ENCODE data around the gene TMEM51.

Gene TMEM51

GRCh38 chr1:15179485-15179883 is 25.9 kb downstream of the TMEM51 start:
- no peak for DNase-seq

- DNase-seq = no peak
Measured at GRCh38 chr1:15180189-15180588, 26.6 kb downstream of the TMEM51 start.

- no peak for DNase-seq
Measured at GRCh38 chr1:15180945-15181523, 27.5 kb downstream of the TMEM51 start.

- no peak for DNase-seq
Measured at GRCh38 chr1:15181564-15181963, 28.0 kb downstream of the TMEM51 start.

- DNase-seq = no peak
Measured at GRCh38 chr1:15184436-15185241, 31.1 kb downstream of the TMEM51 start.

GRCh38 chr1:15185617-15186016 is 32.1 kb downstream of the TMEM51 start:
- no peak for DNase-seq

- no peak for DNase-seq
Measured at GRCh38 chr1:15186073-15186845, 32.7 kb downstream of the TMEM51 start.

- no peak for DNase-seq
Measured at GRCh38 chr1:15186846-15187151, 33.3 kb downstream of the TMEM51 start.

GRCh38 chr1:15187175-15188129 is 33.9 kb downstream of the TMEM51 start:
- DNase-seq = no peak

- DNase-seq = no peak
Measured at GRCh38 chr1:15188130-15188524, 34.6 kb downstream of the TMEM51 start.

- no peak for DNase-seq
Measured at GRCh38 chr1:15188678-15189077, 35.1 kb downstream of the TMEM51 start.

- no peak for DNase-seq
Measured at GRCh38 chr1:15189692-15190370, 36.3 kb downstream of the TMEM51 start.

GRCh38 chr1:15191267-15191666 is 37.7 kb downstream of the TMEM51 start:
- no peak for DNase-seq

GRCh38 chr1:15191770-15192169 is 38.2 kb downstream of the TMEM51 start:
- DNase-seq = no peak

- no peak for DNase-seq
Measured at GRCh38 chr1:15192916-15193550, 39.5 kb downstream of the TMEM51 start.

- DNase-seq = no peak
Measured at GRCh38 chr1:15195420-15196052, 42.0 kb downstream of the TMEM51 start.

GRCh38 chr1:15196069-15196468 is 42.5 kb downstream of the TMEM51 start:
- no peak for DNase-seq

- DNase-seq = no peak
Measured at GRCh38 chr1:15196807-15197530, 43.4 kb downstream of the TMEM51 start.

- no peak for DNase-seq
Measured at GRCh38 chr1:15197591-15198447, 44.3 kb downstream of the TMEM51 start.

GRCh38 chr1:15198684-15199083 is 45.1 kb downstream of the TMEM51 start:
- DNase-seq = no peak

Measured in NCI-H2227 treated with DMSO at 0.1 percent for 48 hours (cell line).